ENCODE data around the gene BSDC1. TPM values are rescaled to one million over a fixed set of nuclear protein-coding genes. Genes with fewer than 3 reads are reported as not detected.

Gene BSDC1
- total and polyA plus RNA-seq, 2 donors (not counting 1 experiment from before 2014, with no cell fraction given): 42.4 to 55.5 TPM

DNA sequence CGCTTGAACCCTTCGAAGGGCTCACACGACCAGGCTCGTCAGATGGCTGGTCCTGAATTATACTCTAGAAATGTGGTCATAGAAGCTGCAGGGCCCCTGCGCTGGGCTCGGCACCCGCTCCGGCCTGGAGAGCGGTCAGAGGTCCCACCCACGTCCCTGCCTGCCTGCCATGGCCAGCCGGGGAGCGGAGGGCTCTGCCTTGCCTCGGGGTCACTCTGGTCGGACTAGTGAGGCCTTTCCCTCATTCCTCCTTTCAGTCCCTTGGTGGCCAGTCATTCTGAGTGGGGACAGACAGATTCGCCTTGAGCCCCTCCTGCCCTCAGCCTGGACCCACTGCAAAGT lies 57.7 kb downstream of the BSDC1 start:
- DNase-seq (ENCODE audit: low read depth in 2 of 2): no peak
- Histone ChIP-seq H3K27me3 (ENCODE audit: control insufficient read depth, insufficient read depth, low read length) (peaks cover 3% of the 10 kb centered on the region), H3K4me3 (replicated peaks in 1 of 4; ENCODE audit: control extremely low read depth in 1 of 4, insufficient read depth in 1 of 4, low read depth in 3 of 4, low read length in 4 of 4) (peak overlapping the region in 1 of 4 experiments; percentile 71), H3K9me3 (ENCODE audit: control insufficient read depth, insufficient read depth, low read depth, low read length) (no peaks in the 10 kb centered on the region), H3K36me3 (ENCODE audit: control insufficient read depth, insufficient read depth, low read length) (peaks cover 5% of the 10 kb centered on the region), H3K27ac (ENCODE audit: insufficient read depth, low read length) (no peak overlapping the region), H3K79me2 (ENCODE audit: control insufficient read depth, insufficient read depth, low read length) (peaks cover 5% of the 10 kb centered on the region), H2AFZ (ENCODE audit: low read length) (no peak overlapping the region), H3K4me2 (ENCODE audit: extremely low read depth, insufficient read depth, low read length) (peak overlapping the region; percentile 64), H3K4me1 (ENCODE audit: control insufficient read depth, extremely low read depth, insufficient read depth, low read length) (peaks cover 5% of the 10 kb centered on the region), H4K20me1 (ENCODE audit: control insufficient read depth, extremely low read depth, insufficient read depth, low read length) (no peaks in the 10 kb centered on the region), H3K9ac (ENCODE audit: insufficient read depth, low read length) (peak overlapping the region; percentile 4)
- TF ChIP-seq EZH2 (IDR thresholded peaks at IDR 0.05; ENCODE audit: low read length, missing control alignments): no peak
- TF ChIP-seq, protein P1, sequence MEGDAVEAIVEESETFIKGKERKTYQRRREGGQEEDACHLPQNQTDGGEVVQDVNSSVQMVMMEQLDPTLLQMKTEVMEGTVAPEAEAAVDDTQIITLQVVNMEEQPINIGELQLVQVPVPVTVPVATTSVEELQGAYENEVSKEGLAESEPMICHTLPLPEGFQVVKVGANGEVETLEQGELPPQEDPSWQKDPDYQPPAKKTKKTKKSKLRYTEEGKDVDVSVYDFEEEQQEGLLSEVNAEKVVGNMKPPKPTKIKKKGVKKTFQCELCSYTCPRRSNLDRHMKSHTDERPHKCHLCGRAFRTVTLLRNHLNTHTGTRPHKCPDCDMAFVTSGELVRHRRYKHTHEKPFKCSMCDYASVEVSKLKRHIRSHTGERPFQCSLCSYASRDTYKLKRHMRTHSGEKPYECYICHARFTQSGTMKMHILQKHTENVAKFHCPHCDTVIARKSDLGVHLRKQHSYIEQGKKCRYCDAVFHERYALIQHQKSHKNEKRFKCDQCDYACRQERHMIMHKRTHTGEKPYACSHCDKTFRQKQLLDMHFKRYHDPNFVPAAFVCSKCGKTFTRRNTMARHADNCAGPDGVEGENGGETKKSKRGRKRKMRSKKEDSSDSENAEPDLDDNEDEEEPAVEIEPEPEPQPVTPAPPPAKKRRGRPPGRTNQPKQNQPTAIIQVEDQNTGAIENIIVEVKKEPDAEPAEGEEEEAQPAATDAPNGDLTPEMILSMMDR (conservative IDR thresholded peaks at IDR 0.05 in 1 of 2, IDR thresholded peaks at IDR 0.05 in 1 of 2; ENCODE audit: low read depth in 1 of 2, low read length in 2 of 2): no peak

DNA sequence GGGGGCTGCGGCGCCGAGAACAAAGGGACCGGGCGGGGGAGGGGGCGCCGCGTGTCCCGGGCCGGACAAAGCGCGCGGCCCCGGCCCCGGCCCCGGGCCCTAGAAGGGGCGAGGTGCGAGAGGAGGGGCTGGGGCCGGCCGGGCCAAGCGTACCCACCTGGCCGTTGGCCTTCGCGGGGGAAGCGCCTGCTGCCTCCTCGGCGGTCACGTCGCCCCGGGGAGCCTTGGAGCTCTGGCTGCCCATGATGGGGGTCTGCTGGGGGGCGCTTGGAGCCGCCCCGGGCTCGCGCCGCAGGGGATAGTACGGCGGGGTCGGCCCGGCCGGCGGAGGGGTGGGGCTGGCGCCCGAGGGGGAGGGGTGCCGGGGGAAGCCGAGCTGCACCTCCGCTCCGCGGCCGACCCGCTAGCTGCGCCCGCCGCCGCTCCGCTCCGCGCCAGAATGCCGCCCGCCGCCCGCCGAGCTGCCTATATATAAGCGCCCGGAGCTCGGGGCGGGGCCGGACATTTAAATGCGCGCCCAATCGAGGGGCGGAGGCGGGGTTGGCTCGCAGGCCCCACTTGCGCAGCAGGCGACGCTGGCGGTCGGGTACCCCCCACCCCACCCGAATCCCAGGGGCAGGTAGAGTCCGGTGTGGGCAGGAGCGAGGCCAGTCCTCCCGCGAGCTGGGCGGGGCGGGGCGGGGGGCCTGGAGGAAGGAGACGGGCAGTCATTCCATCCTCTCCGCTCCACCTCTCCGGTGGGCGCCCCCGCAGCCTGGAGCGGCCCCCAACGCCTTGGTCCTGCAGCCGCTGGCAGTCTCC lies 58.3 kb downstream of the BSDC1 start, which contains the start of gene MARCKSL1:
Gene MARCKSL1 (minus strand): TSS at position 444 of the 801 bp plus-strand sequence. CDS start 200 bp downstream, at position 244.
- Histone ChIP-seq H4K20me1 (ENCODE audit: control insufficient read depth, extremely low read depth, insufficient read depth, low read length) (no peaks in the 10 kb centered on the region), H3K4me2 (ENCODE audit: extremely low read depth, insufficient read depth, low read length) (peak within 1 kb of the TSS; percentile 64), H2AFZ (ENCODE audit: low read length) (no peak within 1 kb of the TSS), H3K79me2 (ENCODE audit: control insufficient read depth, insufficient read depth, low read length) (peaks cover 5% of the 10 kb centered on the region), H3K4me3 (replicated peaks in 1 of 4; ENCODE audit: control extremely low read depth in 1 of 4, insufficient read depth in 1 of 4, low read depth in 3 of 4, low read length in 4 of 4) (peak within 1 kb of the TSS; percentile 43 to 71 (median 62)), H3K27ac (ENCODE audit: insufficient read depth, low read length) (no peak within 1 kb of the TSS), H3K27me3 (ENCODE audit: control insufficient read depth, insufficient read depth, low read length) (peaks cover 3% of the 10 kb centered on the region), H3K4me1 (ENCODE audit: control insufficient read depth, extremely low read depth, insufficient read depth, low read length) (peaks cover 5% of the 10 kb centered on the region), H3K9ac (ENCODE audit: insufficient read depth, low read length) (peak within 1 kb of the TSS; percentile 70), H3K36me3 (ENCODE audit: control insufficient read depth, insufficient read depth, low read length) (peaks cover 5% of the 10 kb centered on the region), H3K9me3 (ENCODE audit: control insufficient read depth, insufficient read depth, low read depth, low read length) (no peaks in the 10 kb centered on the region)
- TF ChIP-seq, protein P1 (conservative IDR thresholded peaks at IDR 0.05 in 1 of 2, IDR thresholded peaks at IDR 0.05 in 1 of 2; ENCODE audit: low read depth in 1 of 2, low read length in 2 of 2): no peak
- no peak for TF ChIP-seq EZH2 (IDR thresholded peaks at IDR 0.05; ENCODE audit: low read length, missing control alignments)
- DNase-seq (ENCODE audit: low read depth in 2 of 2): peak; percentile 60 to 63

DNA sequence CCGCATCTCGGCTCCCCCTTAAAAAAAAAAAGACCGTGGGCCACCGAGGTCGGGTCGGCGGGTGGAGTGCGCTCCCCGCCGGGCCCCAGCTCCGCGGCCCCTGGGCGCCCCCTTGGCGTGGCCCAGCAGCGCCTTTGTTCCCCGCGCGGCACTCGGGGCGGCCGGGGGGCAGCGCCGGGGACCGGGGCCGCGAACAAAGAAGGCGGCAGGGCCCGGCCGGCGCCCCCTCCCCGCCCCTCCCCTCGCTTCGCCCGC lies 58.8 kb downstream of the BSDC1 start:
- Histone ChIP-seq H3K9me3 (ENCODE audit: control insufficient read depth, insufficient read depth, low read depth, low read length) (no peaks in the 10 kb centered on the region), H3K79me2 (ENCODE audit: control insufficient read depth, insufficient read depth, low read length) (peaks cover 5% of the 10 kb centered on the region), H2AFZ (ENCODE audit: low read length) (no peak overlapping the region), H3K4me1 (ENCODE audit: control insufficient read depth, extremely low read depth, insufficient read depth, low read length) (peaks cover 5% of the 10 kb centered on the region), H3K27me3 (ENCODE audit: control insufficient read depth, insufficient read depth, low read length) (peaks cover 3% of the 10 kb centered on the region), H3K9ac (ENCODE audit: insufficient read depth, low read length) (peak overlapping the region; percentile 46), H3K4me3 (replicated peaks in 1 of 4; ENCODE audit: control extremely low read depth in 1 of 4, insufficient read depth in 1 of 4, low read depth in 3 of 4, low read length in 4 of 4) (peak overlapping the region; percentile 38 to 71 (median 58)), H3K4me2 (ENCODE audit: extremely low read depth, insufficient read depth, low read length) (no peak overlapping the region), H4K20me1 (ENCODE audit: control insufficient read depth, extremely low read depth, insufficient read depth, low read length) (no peaks in the 10 kb centered on the region), H3K27ac (ENCODE audit: insufficient read depth, low read length) (no peak overlapping the region), H3K36me3 (ENCODE audit: control insufficient read depth, insufficient read depth, low read length) (peaks cover 5% of the 10 kb centered on the region)
- no peak for DNase-seq (ENCODE audit: low read depth in 2 of 2)
- TF ChIP-seq EZH2 (IDR thresholded peaks at IDR 0.05; ENCODE audit: low read length, missing control alignments): no peak
- TF ChIP-seq, protein P1 (conservative IDR thresholded peaks at IDR 0.05 in 1 of 2, IDR thresholded peaks at IDR 0.05 in 1 of 2; ENCODE audit: low read depth in 1 of 2, low read length in 2 of 2): no peak

Data from fibroblast of lung (primary cell).